Hepatocyte (in vitro differentiated cells): ENCODE measurements around the gene PLA2G3. TPM values are rescaled to one million over a fixed set of nuclear protein-coding genes. Genes with fewer than 3 reads are reported as not detected.

Experiments
- DNase-seq: peaks from one replicate; pipeline ENCODE4 v3.0.0-alpha.2; 2016; ENCODE audit warnings: low spot score
- H2AFZ ChIP-seq: fragments of 200-600 bp; sonication (generic); 2 replicates; pipeline ENCODE4 v1.6.0; 2016; ENCODE audit warnings: antibody characterized with exemption, mild to moderate bottlenecking
- H3K27ac ChIP-seq: fragments of 200-600 bp; sonication (generic); 2 replicates; pipeline ENCODE4 v1.5.1; 2016; ENCODE audit warnings: mild to moderate bottlenecking
- H3K27me3 ChIP-seq: fragments of 200-600 bp; sonication (generic); 2 replicates; pipeline ENCODE4 v1.6.1; 2016
- H3K36me3 ChIP-seq: fragments of 200-600 bp; sonication (generic); replicated peaks from 2 replicates; pipeline ENCODE4 v1.5.1; 2016; ENCODE audit warnings: low read depth; ENCODE audit not compliant: insufficient read depth
- H3K4me1 ChIP-seq: fragments of 200-600 bp; sonication (generic); 2 replicates; pipeline ENCODE4 v1.5.1; 2016; ENCODE audit warnings: mild to moderate bottlenecking, moderate library complexity; ENCODE audit not compliant: insufficient read depth
- H3K4me2 ChIP-seq: fragments of 200-600 bp; sonication (generic); 2 replicates; pipeline ENCODE4 v1.6.0; 2016
- H3K4me3 ChIP-seq: fragments of 200-600 bp; sonication (generic); 2 replicates; pipeline ENCODE4 v1.5.1; 2016; ENCODE audit warnings: mild to moderate bottlenecking
- H3K79me2 ChIP-seq: fragments of 200-600 bp; sonication (generic); 2 replicates; pipeline ENCODE4 v1.6.0; 2017; ENCODE audit warnings: mild to moderate bottlenecking
- H3K9me2 ChIP-seq: fragments of 200-600 bp; sonication (generic); replicated peaks from 2 replicates; pipeline ENCODE4 v1.6.0; 2017; ENCODE audit warnings: mild to moderate bottlenecking; ENCODE audit not compliant: insufficient read depth
- H3K9me3 ChIP-seq: fragments of 200-600 bp; sonication (generic); 2 replicates; pipeline ENCODE4 v1.5.1; 2016; ENCODE audit warnings: low read depth, mild to moderate bottlenecking
- H4K20me1 ChIP-seq: fragments of 200-600 bp; sonication (generic); 2 replicates; pipeline ENCODE4 v1.6.0; 2016; ENCODE audit warnings: mild to moderate bottlenecking; ENCODE audit not compliant: insufficient read depth, poor library complexity, severe bottlenecking
- CTCF ChIP-seq: fragments of 200-600 bp; sonication (generic); IDR thresholded peaks from 2 replicates; pipeline ENCODE4 v1.5.1; 2016; ENCODE audit warnings: antibody characterized with exemption, mild to moderate bottlenecking; ENCODE audit not compliant: poor library complexity
- EZH2 ChIP-seq: fragments of 200-600 bp; sonication (generic); IDR thresholded peaks from 2 replicates; pipeline ENCODE4 v1.6.1; 2016; ENCODE audit warnings: antibody characterized with exemption, mild to moderate bottlenecking, borderline replicate concordance
- EZH2phosphoT487 ChIP-seq: fragments of 200-600 bp; sonication (generic); IDR thresholded peaks from one replicate; pipeline ENCODE4 v1.6.1; 2018; ENCODE audit warnings: antibody characterized with exemption, mild to moderate bottlenecking, low read depth, moderate library complexity; ENCODE audit not compliant: unreplicated experiment, severe bottlenecking
- WGBS: methylation state at CpG from one replicate; pipeline ENCODE4 v1.1.6; 2016; ENCODE audit warnings: low lambda C conversion rate; ENCODE audit errors: missing lambda C conversion rate; 5-methylcytosine and 5-hydroxymethylcytosine counted together
- polyA plus RNA-seq: library from polyadenylated mRNA; unstranded; fragments of >200 nt; fragmentation: Nextera tagmentation; extraction: Ambion mirVana; gene quantifications from 2 replicates; pipeline ENCODE4 v1.2.1, GENCODE V29; 2016
- total RNA-seq: library from RNA; depleted of rRNA; stranded (reverse); fragments of >200 nt; gene quantifications from 2 replicates; pipeline ENCODE4 v1.2.3, GENCODE V29; 2014

PLA2G3 gene
- total and polyA plus RNA-seq, 2 experiments from 2014 or later: 0.10 to 0.52 TPM

- Histone ChIP-seq H3K4me1 (no peaks in the 10 kb centered on the region), H3K4me3 (no peak overlapping the region), H3K4me2 (no peak overlapping the region), H3K9me2 (no peaks in the 10 kb centered on the region), H3K27ac (no peak overlapping the region), H3K36me3 (no peaks in the 10 kb centered on the region), H4K20me1 (no peaks in the 10 kb centered on the region), H3K27me3 (peaks cover 2% of the 10 kb centered on the region), H2AFZ (no peak overlapping the region), H3K79me2 (no peaks in the 10 kb centered on the region), H3K9me3 (no peaks in the 10 kb centered on the region)
- DNase-seq: no peak
- TF ChIP-seq CTCF (no peak), EZH2phosphoT487 (no peak), EZH2 (no peak)
- over 99% methylated on average over 16 of the region's 19 CpGs for WGBS
Measured at GRCh38 chr22:31133911-31134310, 6.4 kb downstream of the PLA2G3 start.

GRCh38 chr22:31130873-31131272 is 9.4 kb downstream of the PLA2G3 start:
- DNase-seq: no peak
- Histone ChIP-seq H3K9me2 (no peaks in the 10 kb centered on the region), H3K4me1 (no peaks in the 10 kb centered on the region), H3K4me3 (no peak overlapping the region), H3K4me2 (no peak overlapping the region), H3K9me3 (no peaks in the 10 kb centered on the region), H4K20me1 (no peaks in the 10 kb centered on the region), H2AFZ (no peak overlapping the region), H3K79me2 (no peaks in the 10 kb centered on the region), H3K36me3 (no peaks in the 10 kb centered on the region), H3K27ac (no peak overlapping the region), H3K27me3 (no peaks in the 10 kb centered on the region)
- no peak for TF ChIP-seq CTCF
- TF ChIP-seq EZH2: no peak
- TF ChIP-seq EZH2phosphoT487: no peak
- 100% methylated on average over 2 of the region's 2 CpGs for WGBS

- 94% methylated on average over 7 of the region's 7 CpGs for WGBS
- no peaks in the 10 kb centered on the region for H3K27me3 ChIP-seq
- H3K79me2 ChIP-seq: no peaks in the 10 kb centered on the region
- no peak overlapping the region for H2AFZ ChIP-seq
- peaks cover 2% of the 10 kb centered on the region for H3K4me1 ChIP-seq
- no peak for TF ChIP-seq EZH2
- no peaks in the 10 kb centered on the region for H3K9me2 ChIP-seq
- no peaks in the 10 kb centered on the region for H4K20me1 ChIP-seq
- H3K36me3 ChIP-seq: no peaks in the 10 kb centered on the region
- no peaks in the 10 kb centered on the region for H3K9me3 ChIP-seq
- no peak for DNase-seq
- no peak overlapping the region for H3K27ac ChIP-seq
- no peak overlapping the region for H3K4me2 ChIP-seq
- no peak overlapping the region for H3K4me3 ChIP-seq
Measured at GRCh38 chr22:31128156-31128555, 12.2 kb downstream of the PLA2G3 start.

GRCh38 chr22:31127181-31127772 is 13.0 kb downstream of the PLA2G3 start:
- Histone ChIP-seq H3K36me3 (no peaks in the 10 kb centered on the region), H3K4me2 (no peak overlapping the region), H4K20me1 (no peaks in the 10 kb centered on the region)

More at GRCh38 chr22:31127181-31127772, 13.0 kb downstream of the PLA2G3 start:
- 92% methylated on average over 16 of the region's 19 CpGs for WGBS
- Histone ChIP-seq H2AFZ (no peak overlapping the region), H3K79me2 (no peaks in the 10 kb centered on the region), H3K9me2 (no peaks in the 10 kb centered on the region), H3K27ac (no peak overlapping the region), H3K4me1 (peaks cover 11% of the 10 kb centered on the region), H3K27me3 (no peaks in the 10 kb centered on the region), H3K4me3 (no peak overlapping the region), H3K9me3 (no peaks in the 10 kb centered on the region)
- TF ChIP-seq CTCF: no peak
- TF ChIP-seq EZH2: no peak
- TF ChIP-seq EZH2phosphoT487: no peak
- no peak for DNase-seq
